NCI-H2196 (cell line): ENCODE data around the gene SAA2.
"Not testable (repeated sequence)": the region's sequence is repeated elsewhere in the genome, so short reads cannot be mapped to it uniquely, and the experiment has no call there.

ENCODE experiments used
- DNase-seq: peaks from one replicate; lab custom pipeline; 2025; ENCODE audit not compliant: unreplicated experiment; lab: John Stamatoyannopoulos, UW

The SAA2 gene

DNA sequence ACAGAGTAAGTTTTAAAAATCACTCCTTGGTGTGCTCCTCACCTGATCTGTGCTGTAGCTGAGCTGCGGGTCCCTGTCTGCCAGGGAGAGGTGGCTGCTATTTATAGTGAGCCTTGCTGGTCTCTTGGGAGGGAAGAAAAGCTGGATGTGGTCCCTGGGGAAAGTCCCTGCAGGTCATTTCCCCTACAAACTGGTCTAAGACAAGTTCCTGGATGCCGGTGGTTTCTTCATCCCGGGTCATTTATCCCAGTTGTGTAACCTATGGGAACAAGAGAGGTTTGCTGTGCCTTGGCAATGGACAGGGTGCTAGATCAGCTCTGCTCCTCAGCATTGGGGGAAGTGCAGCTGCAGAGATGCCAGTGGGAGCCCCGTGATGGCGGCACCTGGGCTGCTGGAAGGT, at the start of gene SAA2:
TSS of gene SAA2 (minus strand) at position 108 of the 400 bp plus-strand sequence. CDS start 657 bp downstream, outside the sequence.
- no peak for DNase-seq

DNA sequence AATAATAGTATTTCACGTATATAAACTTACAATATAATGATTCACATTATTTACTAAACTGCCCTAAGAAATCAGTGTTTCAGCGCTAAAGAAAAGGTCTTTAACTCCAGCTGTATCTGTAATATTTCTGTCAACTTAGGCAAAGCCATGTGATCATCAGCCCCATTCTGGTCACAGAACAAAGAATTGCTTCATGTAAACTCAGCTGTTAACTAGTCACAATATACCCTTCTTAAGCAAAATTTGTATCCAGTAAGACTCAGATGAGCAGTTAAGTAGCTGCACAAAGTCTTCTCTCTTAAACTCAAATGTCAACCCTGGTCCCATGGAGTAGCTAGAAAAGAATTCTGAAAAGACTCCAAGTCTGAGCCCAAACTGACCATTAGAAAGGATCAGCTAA, 46.8 kb upstream of the SAA2 start:
- no peak for DNase-seq

DNA sequence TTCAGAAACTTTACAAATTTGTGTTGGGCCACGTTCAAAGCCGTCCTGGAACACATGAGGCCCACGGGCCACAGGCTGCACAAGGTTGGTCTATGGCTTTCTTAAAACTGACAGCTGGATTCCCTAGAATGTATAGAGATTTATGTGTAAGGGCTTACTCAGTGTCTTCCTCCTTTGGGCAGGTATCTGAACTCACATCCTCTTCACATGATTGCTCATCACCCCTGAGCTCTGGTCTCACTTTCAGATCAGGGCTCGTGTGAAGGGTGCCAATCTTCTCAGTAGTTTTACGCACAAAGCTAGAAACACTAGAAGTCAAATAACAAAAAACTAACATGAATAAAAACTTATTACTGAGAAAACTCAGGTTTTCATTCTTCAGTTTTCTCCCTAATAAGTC, 46.4 kb upstream of the SAA2 start:
- DNase-seq = no peak

DNA sequence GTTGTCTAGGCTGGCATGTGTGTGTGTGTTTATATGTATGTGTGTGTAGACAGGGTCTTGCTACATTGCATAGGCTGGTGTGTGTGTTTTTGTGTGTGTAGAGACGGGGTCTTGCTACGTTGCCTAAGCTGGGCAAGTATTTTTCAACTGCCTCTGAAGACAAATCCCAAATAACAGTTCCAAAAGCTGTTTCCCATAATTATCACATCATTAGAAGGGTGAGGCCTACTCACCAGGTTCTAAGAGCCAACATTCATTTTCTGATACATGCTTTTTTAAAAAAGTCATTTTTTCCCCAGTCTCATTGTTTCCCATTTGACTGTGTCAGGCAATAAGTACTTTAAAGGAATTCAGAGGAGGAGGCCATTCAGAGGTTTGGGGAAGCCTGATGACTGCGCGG, 40.4 kb upstream of the SAA2 start:
- no peak for DNase-seq

DNA sequence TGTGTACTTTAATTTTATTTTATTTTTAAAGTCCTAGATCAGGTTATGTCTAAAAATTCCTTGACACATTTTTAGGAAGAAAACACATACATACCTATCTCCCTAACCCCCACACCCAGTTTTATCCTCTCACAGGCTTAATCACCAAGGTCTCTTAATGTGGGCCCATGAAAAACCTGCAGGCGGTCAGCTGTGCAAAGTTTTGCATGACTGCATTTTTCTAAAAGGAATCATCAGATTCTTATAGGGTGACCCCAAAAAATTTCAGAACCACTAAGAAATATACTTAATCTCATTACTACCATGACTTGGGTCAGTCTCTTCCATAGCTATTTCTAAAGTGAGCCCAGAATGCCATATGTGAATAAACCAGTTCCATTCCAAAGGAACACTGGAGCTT, 37.4 kb upstream of the SAA2 start:
- no peak for DNase-seq

DNA sequence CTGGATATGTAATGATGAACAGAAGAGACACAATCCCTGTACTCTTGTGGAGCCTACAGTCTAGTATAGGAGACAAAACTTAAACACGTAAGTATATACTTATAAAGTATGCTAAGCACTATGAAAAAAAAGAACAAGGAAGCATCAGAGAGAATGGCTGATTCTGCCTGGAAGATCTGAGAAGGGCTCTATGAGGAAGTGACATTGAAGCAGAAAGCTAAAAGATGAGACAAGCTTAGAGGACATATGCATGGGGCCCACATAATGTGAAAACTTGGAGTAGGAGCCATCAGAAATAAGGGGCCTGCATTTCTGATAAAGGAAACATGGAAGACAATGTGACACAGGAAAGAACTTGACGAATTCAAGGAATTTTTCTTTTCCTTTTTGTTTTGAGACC, 34.2 kb upstream of the SAA2 start:
- DNase-seq = no peak

DNA sequence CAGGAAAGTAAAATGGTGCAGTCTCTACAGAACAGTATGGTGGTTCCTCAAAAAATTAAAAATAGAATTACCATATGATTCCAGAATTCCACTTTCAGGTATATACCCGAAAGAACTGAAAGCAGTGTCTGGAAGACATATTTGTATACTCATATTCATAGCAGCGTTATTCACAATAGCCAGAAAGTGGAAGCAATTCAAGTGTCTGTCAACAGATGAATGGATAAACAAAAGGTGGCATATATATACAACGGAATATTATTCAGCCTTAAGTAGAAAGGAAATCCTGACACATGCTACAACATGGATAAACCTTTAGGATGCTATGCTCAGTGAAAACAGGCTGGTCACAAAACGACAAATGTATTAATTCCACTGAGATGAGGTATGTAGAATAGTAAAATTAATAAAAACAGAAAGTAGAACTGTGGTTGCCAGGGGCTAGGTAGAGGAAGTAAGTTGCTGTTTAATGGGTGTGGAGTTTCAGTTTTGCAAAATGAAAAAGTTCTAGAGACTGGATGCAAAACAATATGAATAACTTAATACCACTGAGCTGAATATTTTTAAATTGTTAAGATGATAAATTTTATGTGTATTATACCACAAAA, 32.1 kb upstream of the SAA2 start:
- no peak for DNase-seq

DNA sequence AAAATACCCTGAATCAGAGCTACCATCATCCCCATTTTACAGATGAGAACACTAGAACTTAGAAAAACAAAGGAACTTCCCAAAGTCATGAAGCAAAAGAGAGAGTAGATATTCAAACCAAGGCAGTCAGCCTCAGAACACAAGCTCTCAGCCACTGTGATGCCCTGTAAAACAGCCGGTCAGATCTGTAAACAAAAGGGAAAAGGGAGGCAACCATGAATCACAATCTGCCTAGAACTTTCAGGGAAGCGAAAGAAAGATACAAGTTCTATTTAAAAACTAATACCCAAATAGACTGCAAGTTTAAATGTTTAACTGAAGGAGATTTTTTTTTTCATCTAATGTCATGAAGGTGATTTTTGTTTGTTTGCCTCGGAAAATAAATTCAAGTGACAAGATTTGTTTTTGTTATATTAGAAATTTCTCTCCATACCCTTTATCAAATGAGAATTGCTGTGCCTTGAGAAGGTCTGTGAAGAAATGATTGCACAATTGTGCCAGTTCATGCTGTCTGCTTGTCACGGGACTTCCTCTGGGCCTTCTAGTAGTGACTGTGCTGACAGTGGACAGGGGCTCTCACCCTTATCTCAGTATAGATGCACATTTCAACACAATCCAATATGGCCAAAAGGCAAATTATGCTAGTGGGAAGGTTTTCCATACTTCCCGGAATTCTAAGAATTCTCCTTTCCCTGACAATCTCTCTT, 29.2 kb upstream of the SAA2 start:
- no peak for DNase-seq

DNA sequence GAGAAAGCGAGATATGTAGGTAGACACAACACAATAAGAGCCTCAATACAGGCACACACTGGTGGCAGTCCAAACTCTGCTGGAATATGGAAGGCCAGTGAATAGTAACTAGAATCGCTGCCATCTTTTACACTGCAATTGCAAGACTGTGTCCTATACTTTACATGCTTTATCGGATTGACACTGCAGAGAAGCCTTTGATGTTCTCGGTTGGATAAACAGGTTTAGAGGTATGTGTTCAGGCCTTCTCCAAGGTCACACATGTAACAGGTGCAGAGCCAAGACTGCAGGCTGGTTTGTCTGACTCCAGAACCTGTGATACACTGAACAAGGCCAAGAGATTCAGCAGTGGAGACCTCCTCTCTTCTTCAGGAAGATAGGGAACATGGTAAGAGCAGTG, 22.7 kb upstream of the SAA2 start:
- DNase-seq = no peak

DNA sequence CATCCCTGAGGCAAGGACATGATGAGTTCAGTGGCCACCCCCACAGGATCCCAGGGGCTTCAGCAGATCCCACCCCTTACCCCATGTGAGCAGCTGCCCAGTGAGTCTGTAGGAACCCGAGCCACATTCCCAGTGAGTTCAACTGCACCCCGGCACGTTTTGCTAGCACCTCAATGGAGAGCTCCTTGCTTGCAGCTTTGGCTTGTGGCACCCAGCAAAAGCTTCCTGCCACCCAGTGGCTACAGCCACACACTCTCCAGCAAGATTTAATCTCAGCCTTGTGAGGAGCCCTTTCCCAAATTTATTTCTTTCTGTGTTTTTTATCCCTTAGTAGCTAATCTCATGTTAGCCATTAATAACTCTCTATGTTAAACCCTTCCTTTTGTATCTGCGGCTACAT, 21.6 kb upstream of the SAA2 start:
- no peak for DNase-seq

DNA sequence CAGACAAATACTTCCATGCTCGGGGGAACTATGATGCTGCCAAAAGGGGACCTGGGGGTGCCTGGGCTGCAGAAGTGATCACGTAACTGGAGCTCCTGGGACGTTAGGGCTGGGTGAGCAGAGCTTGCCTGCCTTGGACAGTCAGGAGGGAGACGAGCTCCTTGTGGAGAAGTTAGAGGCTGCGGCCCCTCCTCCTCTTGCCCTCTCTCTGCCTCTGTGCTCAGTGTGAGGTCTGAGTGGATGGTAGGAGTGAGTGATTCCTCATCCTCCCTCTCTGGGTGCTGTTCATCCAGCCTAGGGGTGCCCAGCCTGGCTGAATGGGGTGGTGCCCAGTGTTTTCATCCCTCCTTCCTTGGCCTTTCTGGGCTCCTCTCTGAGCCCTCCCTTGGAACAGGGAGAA, 20.8 kb upstream of the SAA2 start:
- not testable (repeated sequence) for DNase-seq

DNA sequence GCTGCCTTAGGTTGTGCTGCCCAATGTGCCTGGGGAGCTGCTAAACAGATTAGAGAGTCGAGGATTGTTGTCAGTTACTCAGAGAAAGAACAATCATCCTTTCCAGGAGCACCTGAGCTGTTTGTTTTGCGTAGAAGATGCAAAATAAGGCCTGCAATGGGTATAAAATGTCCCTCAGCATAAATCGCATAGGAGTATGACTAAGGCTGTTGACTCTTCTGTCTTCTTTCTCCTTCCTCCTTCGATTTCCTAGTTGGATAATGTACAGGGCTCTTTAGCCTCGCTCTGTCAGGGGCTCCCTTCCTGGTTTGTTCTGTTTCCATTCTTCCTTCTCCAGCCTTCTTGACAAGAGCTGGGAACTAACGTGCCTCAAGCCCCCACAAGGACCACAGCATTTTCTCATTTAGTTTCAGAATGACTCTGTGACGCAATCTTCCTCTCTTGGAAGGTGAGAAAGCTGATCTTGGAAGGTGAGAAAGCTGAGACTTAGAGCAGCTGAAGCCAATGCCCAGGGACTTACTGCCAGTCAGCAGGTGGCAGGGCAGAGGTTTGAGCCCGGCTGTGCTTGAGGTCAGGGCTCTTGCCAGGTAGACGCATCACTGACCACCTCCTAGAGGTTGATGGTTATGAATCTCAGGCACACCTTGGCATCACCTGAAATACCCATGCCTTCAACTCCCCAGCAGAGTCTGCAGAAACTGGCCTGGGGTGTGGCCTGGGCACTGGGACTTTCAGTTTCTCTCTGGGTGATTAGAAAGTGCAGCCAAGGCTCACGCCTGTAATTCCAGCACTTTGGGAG, 19.1 kb upstream of the SAA2 start:
- not testable (repeated sequence) for DNase-seq

DNA sequence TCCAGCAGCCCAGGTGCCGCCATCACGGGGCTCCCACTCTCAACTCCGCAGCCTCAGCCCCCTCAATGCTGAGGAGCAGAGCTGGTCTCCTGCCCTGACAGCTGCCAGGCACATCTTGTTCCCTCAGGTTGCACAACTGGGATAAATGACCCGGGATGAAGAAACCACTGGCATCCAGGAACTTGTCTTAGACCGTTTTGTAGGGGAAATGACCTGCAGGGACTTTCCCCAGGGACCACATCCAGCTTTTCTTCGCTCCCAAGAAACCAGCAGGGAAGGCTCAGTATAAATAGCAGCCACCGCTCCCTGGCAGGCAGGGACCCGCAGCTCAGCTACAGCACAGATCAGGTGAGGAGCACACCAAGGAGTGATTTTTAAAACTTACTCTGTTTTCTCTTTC, 17.5 kb upstream of the SAA2 start, which contains the start of gene SAA1:
TSS of gene SAA1 (plus strand) at position 316 of the 400 bp plus-strand sequence. CDS start 624 bp downstream, outside the sequence.
- no peak for DNase-seq

DNA sequence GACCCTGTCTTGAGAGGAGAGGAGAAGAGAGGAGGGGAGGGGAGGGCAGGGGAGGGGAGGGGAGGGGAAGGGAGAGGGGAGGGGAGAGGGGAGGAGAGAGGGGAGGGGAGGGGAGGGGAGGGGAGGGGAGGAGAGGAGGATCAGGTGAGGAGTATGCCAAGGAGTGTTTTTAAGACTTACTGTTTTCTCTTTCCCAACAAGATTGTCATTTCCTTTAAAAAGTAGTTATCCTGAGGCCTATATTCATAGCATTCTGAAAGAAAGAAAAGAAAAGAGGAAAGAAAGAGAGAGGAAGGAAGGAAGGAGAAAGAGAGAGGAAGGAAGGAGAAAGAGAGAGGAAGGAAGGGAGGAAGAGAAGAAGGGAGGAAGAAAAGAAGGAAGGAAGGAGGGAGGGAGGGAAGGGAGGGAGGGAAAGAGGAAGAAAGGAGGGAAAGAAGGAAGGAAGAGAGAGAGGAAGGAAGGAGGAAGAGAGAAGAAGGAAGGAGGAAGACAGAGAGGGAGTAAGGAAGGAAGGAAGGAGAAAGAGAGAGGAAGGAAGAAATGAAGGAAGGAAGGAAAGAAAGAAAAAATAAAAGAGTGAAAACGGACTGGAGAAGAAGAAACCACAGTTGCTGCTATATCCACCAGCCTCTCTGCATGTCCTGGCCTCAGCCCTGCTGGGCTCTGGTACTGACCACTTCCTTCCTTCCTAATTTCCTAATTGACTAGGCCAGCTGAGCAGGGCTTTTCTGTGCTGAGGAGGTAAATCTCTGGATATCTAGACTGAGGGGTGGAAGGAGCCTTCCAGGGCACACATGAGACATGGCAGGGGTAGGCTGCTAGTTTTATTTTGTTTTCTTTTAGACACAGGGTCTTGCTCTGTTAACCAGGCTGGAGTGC, 16.4 kb upstream of the SAA2 start:
- no peak for DNase-seq

DNA sequence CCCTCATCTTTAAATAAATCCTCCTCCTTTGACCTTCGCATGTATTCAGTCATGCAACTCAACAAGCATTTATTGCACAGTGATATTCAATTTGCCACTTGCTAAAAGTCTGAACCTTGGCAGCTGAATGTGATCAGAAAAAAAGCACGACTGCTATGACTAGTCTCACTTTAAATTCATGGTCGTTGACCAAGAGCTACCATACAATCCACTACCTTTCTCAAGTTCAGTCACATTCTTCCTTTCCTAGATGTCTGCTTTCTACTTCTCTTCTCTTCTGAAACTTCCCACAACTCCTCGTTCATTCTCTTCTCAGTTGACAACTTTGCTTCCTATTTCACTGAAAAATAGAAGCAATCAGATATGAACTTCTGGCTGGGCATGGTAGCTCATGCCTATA, 15.6 kb upstream of the SAA2 start:
- DNase-seq = no peak

DNA sequence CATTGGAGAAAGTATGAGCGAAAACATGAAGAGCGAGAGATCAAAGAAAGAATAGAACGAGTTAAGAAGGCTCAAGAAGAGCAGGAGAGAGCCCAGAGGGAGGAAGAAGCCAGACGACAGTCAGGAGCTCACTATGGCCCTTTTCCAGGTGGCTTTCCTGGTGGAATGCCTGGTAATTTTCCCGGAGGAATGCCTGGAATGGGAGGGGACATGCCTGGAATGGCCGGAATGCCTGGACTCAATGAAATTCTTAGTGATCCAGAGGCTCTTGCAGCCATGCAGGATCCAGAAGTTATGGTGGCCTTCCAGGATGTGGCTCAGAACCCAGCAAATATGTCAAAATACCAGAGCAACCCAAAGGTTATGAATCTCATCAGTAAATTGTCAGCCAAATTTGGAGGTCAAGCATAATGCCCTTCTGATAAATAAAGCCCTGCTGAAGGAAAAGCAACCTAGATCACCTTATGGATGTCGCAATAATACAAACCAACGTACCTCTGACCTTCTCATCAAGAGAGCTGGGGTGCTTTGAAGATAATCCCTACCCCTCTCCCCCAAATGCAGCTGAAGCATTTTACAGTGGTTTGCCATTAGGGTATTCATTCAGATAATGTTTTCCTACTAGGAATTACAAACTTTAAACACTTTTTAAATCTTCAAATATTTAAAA, 14.3 kb upstream of the SAA2 start:
- DNase-seq = not testable (repeated sequence)

DNA sequence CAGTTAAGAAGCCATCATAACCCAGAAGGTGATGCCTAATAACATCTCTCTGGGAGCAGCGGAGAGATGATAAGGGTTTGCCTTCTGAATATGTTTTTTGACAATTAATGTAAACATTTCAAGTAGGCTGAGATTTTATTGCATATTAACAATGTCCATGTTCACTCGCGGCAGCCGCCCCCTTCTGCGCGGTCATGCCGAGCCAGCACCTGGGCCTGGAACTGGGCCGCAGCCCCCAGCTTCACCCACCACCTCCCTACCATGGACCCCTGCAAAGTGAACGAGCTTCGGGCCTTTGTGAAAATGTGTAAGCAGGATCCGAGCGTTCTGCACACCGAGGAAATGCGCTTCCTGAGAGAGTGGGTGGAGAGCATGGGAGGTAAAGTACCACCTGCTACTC, 13.3 kb upstream of the SAA2 start:
- DNase-seq = no peak

DNA sequence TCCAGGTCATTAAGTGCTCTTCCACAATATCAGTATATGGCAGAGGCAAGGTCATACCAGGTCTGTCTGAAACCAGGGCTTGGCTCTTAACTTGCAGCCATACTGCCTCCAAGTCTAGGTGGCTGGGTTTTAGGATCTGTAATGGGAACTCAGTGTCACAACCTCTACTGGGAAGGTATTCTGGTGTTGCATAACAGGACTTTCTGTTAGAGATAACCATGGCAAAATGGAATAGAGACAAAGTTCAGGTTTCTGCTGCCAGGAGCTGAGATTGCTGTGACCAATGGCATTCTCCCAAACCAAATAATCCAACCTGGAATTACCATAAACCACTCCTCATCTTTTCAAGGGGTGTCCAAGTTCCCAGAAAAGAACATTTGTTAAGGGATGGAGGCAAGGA, 10.8 kb upstream of the SAA2 start:
- no peak for DNase-seq

DNA sequence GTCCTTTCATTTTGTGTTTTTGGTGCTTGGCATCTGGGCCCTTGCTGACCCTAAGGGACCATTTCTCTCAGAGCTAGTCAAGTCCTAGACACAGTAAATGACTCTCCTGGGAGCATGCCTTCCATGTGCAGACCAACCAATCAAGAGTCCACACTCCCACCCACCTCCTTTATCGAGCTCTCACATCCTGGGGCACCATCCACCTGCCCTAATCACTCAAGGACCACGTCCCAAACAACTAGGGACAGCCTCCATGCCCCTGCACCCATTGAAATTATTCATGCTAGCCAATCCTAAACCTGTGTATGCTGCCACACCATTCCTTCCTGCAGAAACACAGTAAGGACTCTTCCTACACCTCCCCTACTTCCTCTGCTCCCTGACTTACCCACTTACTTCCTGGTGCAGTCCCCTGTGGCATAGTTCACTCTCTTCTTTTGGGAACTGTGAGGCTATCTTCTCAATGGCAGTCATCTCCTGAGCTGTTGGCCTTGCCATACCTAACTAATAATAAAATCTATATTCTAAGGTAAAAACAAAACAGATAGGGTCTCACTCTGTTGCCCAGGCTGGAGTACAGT, 6.4 kb upstream of the SAA2 start:
- DNase-seq = no peak

DNA sequence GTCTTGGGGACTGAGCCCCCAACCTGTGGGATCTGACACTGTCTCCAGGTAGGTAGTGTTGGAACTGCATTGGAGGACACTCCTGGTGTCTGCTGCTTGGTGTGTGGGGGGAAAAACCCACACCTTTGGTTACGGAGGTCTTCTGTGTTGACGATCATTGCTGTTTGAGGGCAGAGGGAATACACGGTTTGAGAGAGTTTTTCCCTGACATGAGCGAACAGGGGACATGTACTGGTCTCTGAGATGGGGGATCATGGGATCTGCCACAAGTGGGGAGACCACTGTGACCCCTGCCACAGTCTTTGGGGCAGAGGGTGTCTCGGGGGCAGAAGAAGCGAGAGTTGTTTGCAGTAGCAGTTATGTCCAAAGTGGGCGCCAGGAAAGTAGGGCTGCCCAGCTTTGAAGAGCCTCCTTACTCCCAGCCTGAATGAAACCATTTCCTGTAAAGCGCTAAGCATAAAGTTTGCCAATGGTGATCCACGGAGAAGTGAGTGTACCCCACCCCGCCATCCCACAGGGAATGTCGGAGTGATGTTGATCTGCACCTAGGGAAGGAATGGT, 5.4 kb upstream of the SAA2 start:
- no peak for DNase-seq
